Jurkat, Clone E6-1 (cell line): ENCODE data around the gene RGS6.
"Not testable (repeated sequence)": the region's sequence is repeated elsewhere in the genome, so short reads cannot be mapped to it uniquely, and the experiment has no call there.

ENCODE experiments used
- DNase-seq: peaks from one replicate; pipeline ENCODE4 v3.0.0-alpha.2; 2011; ENCODE audit warnings: low read depth, low spot score
- H3K4me3 ChIP-seq: 2 replicates; pipeline ENCODE4 v1.5.1; 2011; ENCODE audit warnings: mild to moderate bottlenecking, low read length, control low read depth, moderate library complexity

RGS6 gene

GRCh38 chr14:72454388-72455160, 522.3 kb downstream of the RGS6 start:
- H3K4me3 ChIP-seq = no peak overlapping the region
- DNase-seq = no peak

- H3K4me3 ChIP-seq = no peak overlapping the region
- DNase-seq = no peak
Observed at GRCh38 chr14:72457641-72458040, 525.4 kb downstream of the RGS6 start.

- no peak overlapping the region for H3K4me3 ChIP-seq
- no peak for DNase-seq
Observed at GRCh38 chr14:72462056-72462455, 529.8 kb downstream of the RGS6 start.

GRCh38 chr14:72463291-72463866, 531.1 kb downstream of the RGS6 start:
- H3K4me3 ChIP-seq = no peak overlapping the region
- DNase-seq = no peak

DNA sequence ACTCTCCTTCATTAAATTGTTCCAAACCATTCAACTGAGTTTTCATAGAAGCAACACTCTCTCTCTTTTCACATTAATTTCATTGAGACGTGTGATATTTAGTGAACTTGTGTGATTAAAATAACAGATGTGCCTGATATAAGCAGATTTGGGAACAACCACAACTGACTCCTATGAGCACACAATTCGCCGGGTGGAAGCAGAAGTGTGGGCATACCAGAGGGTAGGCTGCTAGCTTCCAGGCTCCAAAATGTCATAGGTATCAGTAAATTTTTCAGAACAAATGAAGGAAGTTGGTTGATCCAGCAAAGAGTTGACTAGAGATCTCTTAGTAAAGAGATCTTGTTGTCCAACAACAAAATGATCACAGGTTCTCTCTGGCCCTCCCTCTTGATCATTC, 532.0 kb downstream of the RGS6 start:
- no peak for DNase-seq

GRCh38 chr14:72466325-72466724, 534.1 kb downstream of the RGS6 start:
- DNase-seq = no peak
- no peak overlapping the region for H3K4me3 ChIP-seq

More for the DNA sequence above, 532.0 kb downstream of the RGS6 start:
- no peak overlapping the region for H3K4me3 ChIP-seq

DNA sequence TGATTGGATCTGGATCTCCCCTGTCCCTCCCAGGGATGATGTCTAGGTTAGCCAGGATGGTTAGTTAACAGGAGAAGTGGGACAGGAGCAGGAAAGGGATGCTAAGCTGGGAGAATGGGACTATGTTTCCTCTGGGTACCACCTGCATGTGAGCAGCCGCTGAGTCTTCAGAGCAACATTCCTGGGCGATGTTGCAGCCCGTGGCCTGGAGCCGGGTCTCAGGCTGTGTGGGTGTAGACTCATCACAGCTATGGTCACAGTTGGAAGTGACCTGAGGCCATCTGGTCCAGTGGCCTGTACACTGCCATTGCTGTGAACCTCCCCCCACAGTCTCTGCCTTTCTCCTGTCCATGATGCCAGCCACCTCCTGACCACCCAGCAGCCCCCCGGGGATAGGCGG, 539.1 kb downstream of the RGS6 start:
- DNase-seq = no peak
- no peak overlapping the region for H3K4me3 ChIP-seq

DNA sequence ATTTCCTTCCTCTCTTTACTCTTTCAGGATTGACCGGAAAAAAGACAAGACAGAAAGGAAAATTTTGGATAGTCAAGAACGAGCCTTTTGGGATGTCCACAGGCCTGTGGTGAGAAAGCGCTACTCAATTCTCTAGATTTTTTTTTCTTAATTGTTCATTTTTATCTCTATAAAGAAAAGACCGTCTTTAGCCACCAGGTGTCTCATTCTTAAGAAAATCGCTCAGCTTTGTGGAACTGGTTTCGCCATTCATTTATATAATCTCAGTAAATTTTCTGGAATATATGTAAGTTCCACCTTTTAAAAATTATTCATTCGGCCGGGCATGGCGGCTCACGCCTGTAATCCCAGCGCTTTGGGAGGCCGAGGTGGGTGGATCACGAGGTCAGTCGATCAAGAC, 540.6 kb downstream of the RGS6 start:
- no peak for DNase-seq
- no peak overlapping the region for H3K4me3 ChIP-seq

- peak; percentile 99 for DNase-seq
- H3K4me3 ChIP-seq = peak overlapping the region; percentile 42
Observed at GRCh38 chr14:72476657-72477499, 544.6 kb downstream of the RGS6 start.

- DNase-seq = not testable (repeated sequence)
- peak overlapping the region; percentile 42 for H3K4me3 ChIP-seq
Observed at GRCh38 chr14:72477578-72477977, 545.3 kb downstream of the RGS6 start.

DNA sequence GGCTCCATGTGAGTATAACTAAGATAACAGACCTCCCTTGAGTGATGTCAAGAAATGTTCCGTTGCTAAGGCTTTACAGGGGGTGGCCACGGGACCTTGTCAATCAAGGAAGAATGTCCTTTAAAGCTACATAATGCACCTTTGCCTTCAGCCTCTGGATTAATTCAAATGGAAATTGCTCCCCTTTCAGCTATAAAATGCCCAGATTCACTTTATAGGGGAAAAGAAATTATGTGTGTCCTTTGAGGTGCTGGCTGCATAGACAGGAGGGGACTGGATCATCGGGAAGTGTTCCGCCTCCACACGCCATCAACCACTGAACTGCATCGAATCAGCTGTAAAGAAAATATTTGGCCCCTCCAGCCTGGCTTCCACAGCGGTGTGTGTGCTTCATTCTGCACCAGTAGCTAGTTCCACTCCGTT, 546.3 kb downstream of the RGS6 start:
- DNase-seq = peak; percentile 24
- no peak overlapping the region for H3K4me3 ChIP-seq

DNA sequence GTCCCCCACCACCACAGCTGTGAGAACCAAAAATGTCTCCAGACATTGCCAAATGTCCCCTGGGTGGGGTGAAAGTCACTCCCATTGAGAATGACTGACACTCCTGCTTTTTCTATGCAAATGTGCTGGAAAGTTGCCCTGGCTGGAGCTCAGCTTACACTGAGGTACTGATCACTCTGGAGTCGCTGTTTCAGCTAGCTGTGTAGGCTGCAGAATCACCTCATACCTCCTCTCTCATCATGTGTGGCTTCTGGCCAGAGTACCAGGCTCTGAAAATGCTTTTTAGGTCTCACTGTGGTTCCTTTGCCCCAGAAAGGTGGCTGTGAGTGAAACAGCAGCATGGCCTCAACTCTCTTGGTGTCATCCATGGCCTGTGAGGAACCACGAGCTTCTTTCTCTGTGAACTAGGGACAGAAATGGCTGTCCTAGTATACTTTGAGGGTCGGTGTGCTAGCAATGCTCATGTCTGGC, 547.3 kb downstream of the RGS6 start:
- DNase-seq = no peak
- no peak overlapping the region for H3K4me3 ChIP-seq

DNA sequence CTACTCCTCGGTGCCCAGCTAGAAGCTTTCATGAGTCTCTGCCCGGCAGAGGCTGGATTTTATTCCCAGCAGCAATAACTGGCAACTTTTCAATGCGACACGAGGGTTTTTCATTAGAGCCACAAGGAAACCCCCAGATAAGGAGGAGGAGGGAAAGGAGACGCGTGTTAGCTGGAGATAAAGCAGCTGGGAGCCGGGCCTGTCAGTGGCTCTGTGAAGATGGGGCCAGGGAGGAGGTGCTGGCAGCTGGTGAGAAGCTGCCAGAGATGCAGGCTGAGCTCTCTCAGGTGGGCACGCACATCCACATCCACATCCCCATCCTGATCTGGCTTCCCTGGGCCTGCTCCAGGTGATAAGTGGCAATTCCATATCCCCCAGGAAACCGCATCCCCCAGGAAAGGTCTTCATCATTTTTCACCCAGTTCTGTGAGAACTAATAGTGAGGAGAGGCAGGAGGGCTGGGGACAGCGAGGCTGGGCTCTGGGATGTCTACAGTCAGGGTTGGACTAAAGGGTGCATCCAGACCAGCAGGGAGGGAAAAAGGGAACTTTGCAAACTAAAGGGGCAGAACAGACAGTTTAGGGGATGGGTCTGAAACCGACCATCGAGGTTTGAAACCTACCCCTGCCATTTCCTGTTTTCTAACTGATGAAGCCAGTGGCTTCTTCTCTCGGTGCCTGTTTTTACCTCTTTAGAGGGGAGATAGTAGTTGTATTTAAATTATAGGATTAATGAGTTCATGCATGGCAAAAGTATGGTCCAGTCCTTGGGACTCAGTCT, 548.4 kb downstream of the RGS6 start:
- peak; percentile 57 for DNase-seq
- H3K4me3 ChIP-seq = peak overlapping the region; percentile 17

GRCh38 chr14:72483311-72483710, 551.1 kb downstream of the RGS6 start:
- no peak for DNase-seq
- H3K4me3 ChIP-seq = no peak overlapping the region

- no peak overlapping the region for H3K4me3 ChIP-seq
- no peak for DNase-seq
Observed at GRCh38 chr14:72485695-72486094, 553.5 kb downstream of the RGS6 start.

- H3K4me3 ChIP-seq = no peak overlapping the region
- DNase-seq = no peak
Observed at GRCh38 chr14:72488514-72488913, 556.3 kb downstream of the RGS6 start.

- no peak overlapping the region for H3K4me3 ChIP-seq
- DNase-seq = no peak
Observed at GRCh38 chr14:72492196-72492595, 560.0 kb downstream of the RGS6 start.

GRCh38 chr14:72495668-72496067, 563.4 kb downstream of the RGS6 start:
- no peak for DNase-seq
- H3K4me3 ChIP-seq = no peak overlapping the region

DNA sequence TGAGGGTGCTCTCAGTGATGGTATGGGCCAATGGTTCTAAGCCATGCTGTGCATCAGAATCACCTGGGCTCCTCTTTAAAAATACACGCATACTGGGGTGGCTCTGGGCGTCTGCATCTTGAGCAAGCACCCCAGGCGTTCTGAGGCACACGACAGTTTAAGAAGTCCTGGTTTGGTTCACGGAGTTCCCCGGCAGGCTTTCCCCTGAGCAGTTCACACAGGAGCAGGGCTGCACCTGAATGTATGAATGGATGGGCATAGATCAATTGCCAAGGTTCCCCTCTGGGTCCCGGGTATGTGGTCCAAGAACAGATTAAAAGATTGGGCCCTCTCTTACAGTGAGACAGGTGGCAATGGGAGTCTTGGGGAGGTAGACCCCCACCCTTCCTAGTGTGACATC, 566.4 kb downstream of the RGS6 start:
- no peak overlapping the region for H3K4me3 ChIP-seq
- no peak for DNase-seq
